ENCODE data around the gene ZBTB42. TPM values are rescaled to one million over a fixed set of nuclear protein-coding genes. Genes with fewer than 3 reads are reported as not detected.
A peak's percentile ranks its signal among the peaks of the same experiment; 100 is the strongest.

The ZBTB42 gene
- total and polyA plus RNA-seq, 4 donors, result 1.5 to 9.4 (median 4.9) TPM

GRCh38 chr14:104841730-104842129 lies 40.8 kb downstream of the ZBTB42 start:
- Histone ChIP-seq H3K9me3 (ENCODE audit: control insufficient read depth in 4 of 4, low read length in 3 of 4) (no peaks in the 10 kb centered on the region), H3K4me3 (ENCODE audit: low read depth in 1 of 3, low read length in 3 of 3) (no peak overlapping the region), H3K27me3 (ENCODE audit: control insufficient read depth in 4 of 4, insufficient read depth in 4 of 4, low read length in 3 of 4) (peaks cover 0 to 11% (median 3%) of the 10 kb centered on the region in 4 donors)

DNA sequence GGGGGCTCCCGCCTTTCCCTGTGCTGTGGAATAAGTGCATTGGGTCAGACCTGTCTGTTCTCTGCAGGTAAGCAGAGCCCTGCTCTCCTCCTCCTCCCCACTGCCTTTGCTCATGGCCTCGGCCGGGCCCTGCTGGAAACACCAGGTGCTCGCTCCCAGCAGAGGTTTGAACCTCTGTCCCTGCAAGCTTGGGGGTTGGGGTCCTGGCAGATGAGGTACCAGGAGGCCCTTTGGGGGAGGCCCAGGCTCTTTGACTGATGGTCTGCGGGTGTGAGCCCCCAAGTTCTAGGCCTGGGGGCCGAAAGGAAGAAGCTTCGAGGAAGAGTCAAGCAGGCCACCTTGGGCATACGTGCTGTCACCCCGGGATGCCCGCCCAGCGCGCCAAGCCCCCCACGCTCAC lies 42.1 kb downstream of the ZBTB42 start:
- peaks cover 0 to 11% (median 3%) of the 10 kb centered on the region in 4 donors for H3K27me3 ChIP-seq (ENCODE audit: control insufficient read depth in 4 of 4, insufficient read depth in 4 of 4, low read length in 3 of 4)
- TF ChIP-seq SP1 (IDR thresholded peaks at IDR 0.05), result no peak
- no peak for TF ChIP-seq CTCF (IDR thresholded peaks at IDR 0.05; ENCODE audit: low read depth, low read length, missing input control)
- no peak for TF ChIP-seq RXRA (IDR thresholded peaks at IDR 0.05)
- TF ChIP-seq, protein P1, sequence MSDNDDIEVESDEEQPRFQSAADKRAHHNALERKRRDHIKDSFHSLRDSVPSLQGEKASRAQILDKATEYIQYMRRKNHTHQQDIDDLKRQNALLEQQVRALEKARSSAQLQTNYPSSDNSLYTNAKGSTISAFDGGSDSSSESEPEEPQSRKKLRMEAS (IDR thresholded peaks at IDR 0.05), result no peak
- no peak for TF ChIP-seq FOXA1 (IDR thresholded peaks at IDR 0.05)
- no peak for TF ChIP-seq GABPA (IDR thresholded peaks at IDR 0.05 in 1 of 2, conservative IDR thresholded peaks at IDR 0.05 in 1 of 2)
- no peak for TF ChIP-seq JUND (IDR thresholded peaks at IDR 0.05)
- TF ChIP-seq EGR1 (IDR thresholded peaks at IDR 0.05; ENCODE audit: low read depth in 2 of 2), result no peak
- no peak for TF ChIP-seq HNF4G (IDR thresholded peaks at IDR 0.05)
- no peak for TF ChIP-seq TAF1 (conservative IDR thresholded peaks at IDR 0.05)
- TF ChIP-seq NR2F2 (IDR thresholded peaks at IDR 0.05), result no peak
- no peaks in the 10 kb centered on the region for H3K36me3 ChIP-seq (ENCODE audit: control insufficient read depth in 4 of 4, insufficient read depth in 3 of 4, low read depth in 1 of 4, low read length in 3 of 4)
- peaks cover 5 to 16% (median 12%) of the 10 kb centered on the region in 4 donors for H3K4me1 ChIP-seq (ENCODE audit: control insufficient read depth in 4 of 4, insufficient read depth in 4 of 4, low read length in 3 of 4)
- no peak for DNase-seq (ENCODE audit: low spot score)
- H3K27ac ChIP-seq (ENCODE audit: low read depth in 1 of 2, low read length in 2 of 2), result no peak overlapping the region
- 42% methylated on average over 13 of the region's 13 CpGs for WGBS
- peak overlapping the region in 1 of 3 donors; percentile 50 for H3K4me3 ChIP-seq (ENCODE audit: low read depth in 1 of 3, low read length in 3 of 3)
- H3K9me3 ChIP-seq (ENCODE audit: control insufficient read depth in 4 of 4, low read length in 3 of 4), result no peaks in the 10 kb centered on the region
- no peak overlapping the region for H3K9ac ChIP-seq (ENCODE audit: low read depth in 1 of 2, low read length in 2 of 2)

More at GRCh38 chr14:104841730-104842129, 40.8 kb downstream of the ZBTB42 start:
- no peak overlapping the region for H3K27ac ChIP-seq (ENCODE audit: low read depth in 1 of 2, low read length in 2 of 2)
- H3K4me1 ChIP-seq (ENCODE audit: control insufficient read depth in 4 of 4, insufficient read depth in 4 of 4, low read length in 3 of 4), result peaks cover 5 to 16% (median 12%) of the 10 kb centered on the region in 4 donors
- H3K36me3 ChIP-seq (ENCODE audit: control insufficient read depth in 4 of 4, insufficient read depth in 3 of 4, low read depth in 1 of 4, low read length in 3 of 4), result no peaks in the 10 kb centered on the region
- TF ChIP-seq RXRA (IDR thresholded peaks at IDR 0.05) (no peak), RAD21 (IDR thresholded peaks at IDR 0.05) (no peak)
- no peak overlapping the region for H3K9ac ChIP-seq (ENCODE audit: low read depth in 1 of 2, low read length in 2 of 2)
- WGBS, result 82% methylated on average over 1 of the region's 1 CpG
- DNase-seq (ENCODE audit: low spot score), result no peak

DNA sequence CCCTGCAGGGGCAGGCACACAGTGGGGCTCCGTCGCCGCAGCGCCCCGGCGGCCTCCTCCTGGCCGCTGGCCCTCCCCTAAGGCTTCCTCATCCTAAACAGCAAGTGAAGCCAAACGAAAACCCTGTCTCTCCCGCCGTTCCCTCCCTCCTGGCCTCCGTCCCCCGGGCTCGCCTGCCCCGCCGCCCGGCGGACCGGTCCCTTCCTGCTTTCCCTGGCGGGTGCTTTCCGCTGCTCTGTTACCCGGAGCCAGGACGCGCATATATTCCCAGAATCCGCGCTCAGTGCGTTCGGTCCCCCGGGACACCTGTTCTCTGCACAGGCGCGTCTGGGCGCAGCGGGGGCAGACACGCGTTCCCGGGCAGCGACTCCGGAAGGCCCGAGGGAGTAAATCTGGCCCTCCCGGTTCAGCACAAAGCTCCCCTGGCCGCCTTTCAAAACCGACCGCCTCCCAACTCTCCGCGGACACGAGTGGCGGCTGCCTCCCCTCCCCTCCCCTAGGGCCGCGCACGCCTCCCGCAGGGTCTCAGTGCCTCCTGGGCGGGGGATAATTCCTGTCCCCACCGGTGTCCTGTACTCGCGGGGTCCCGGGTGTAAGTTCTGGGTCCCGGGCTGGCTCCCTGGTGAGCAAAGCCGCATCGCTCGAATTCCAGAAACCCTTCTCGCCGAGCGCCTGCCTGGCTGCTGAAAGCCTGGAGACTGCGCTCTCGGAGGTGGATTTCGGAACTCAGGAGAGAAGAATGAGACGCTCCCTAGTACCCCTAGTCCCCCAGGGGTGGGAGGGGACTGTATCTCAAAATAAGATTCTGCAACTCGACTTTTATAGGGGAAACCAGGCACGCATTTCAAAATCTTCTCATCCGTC lies 42.8 kb downstream of the ZBTB42 start:
- DNase-seq (ENCODE audit: low spot score), result no peak
- peaks cover 5 to 16% (median 12%) of the 10 kb centered on the region in 4 donors for H3K4me1 ChIP-seq (ENCODE audit: control insufficient read depth in 4 of 4, insufficient read depth in 4 of 4, low read length in 3 of 4)
- peaks cover 0 to 11% (median 3%) of the 10 kb centered on the region in 4 donors for H3K27me3 ChIP-seq (ENCODE audit: control insufficient read depth in 4 of 4, insufficient read depth in 4 of 4, low read length in 3 of 4)

More for the DNA sequence above, 42.8 kb downstream of the ZBTB42 start:
- no peak for TF ChIP-seq HNF4A (conservative IDR thresholded peaks at IDR 0.05)
- H3K36me3 ChIP-seq (ENCODE audit: control insufficient read depth in 4 of 4, insufficient read depth in 3 of 4, low read depth in 1 of 4, low read length in 3 of 4), result no peaks in the 10 kb centered on the region
- 2% methylated on average over 69 of the region's 69 CpGs for WGBS
- H3K4me3 ChIP-seq (ENCODE audit: low read depth in 1 of 3, low read length in 3 of 3), result peak overlapping the region in 2 of 3 donors; percentile 45 to 50
- H3K27ac ChIP-seq (ENCODE audit: low read depth in 1 of 2, low read length in 2 of 2), result no peak overlapping the region
- no peak overlapping the region for H3K9ac ChIP-seq (ENCODE audit: low read depth in 1 of 2, low read length in 2 of 2)
- no peaks in the 10 kb centered on the region for H3K9me3 ChIP-seq (ENCODE audit: control insufficient read depth in 4 of 4, low read length in 3 of 4)

Measured in liver (tissue), 9 donors.